ENCODE data around the gene DRICH1.
"Not testable (repeated sequence)": the region's sequence is repeated elsewhere in the genome, so short reads cannot be mapped to it uniquely, and the experiment has no call there.

The DRICH1 gene

DNA sequence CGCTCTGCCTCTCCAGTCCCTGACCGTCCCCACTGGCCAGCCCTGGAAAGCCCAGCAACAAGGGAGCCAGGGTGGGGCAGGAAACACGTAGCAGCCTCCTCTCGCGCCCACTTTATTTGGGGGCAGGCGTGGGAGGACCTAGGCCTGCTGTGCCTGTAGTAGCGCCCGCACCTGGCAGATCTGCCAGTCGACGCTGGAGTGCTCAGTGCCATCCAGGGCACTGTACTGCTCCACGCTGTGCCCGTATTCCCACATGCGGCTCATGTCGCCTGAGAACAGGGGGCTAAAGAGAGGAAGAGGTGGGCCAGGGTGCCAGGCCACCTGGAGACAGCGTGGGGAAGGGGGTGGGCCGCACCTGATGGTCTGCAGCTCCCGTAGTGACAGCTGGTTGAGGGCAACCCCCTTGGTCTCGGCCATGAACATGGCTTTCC is 17.0 kb upstream of the DRICH1 start:
- DNase-seq (ENCODE audit: low spot score) = no peak

DNA sequence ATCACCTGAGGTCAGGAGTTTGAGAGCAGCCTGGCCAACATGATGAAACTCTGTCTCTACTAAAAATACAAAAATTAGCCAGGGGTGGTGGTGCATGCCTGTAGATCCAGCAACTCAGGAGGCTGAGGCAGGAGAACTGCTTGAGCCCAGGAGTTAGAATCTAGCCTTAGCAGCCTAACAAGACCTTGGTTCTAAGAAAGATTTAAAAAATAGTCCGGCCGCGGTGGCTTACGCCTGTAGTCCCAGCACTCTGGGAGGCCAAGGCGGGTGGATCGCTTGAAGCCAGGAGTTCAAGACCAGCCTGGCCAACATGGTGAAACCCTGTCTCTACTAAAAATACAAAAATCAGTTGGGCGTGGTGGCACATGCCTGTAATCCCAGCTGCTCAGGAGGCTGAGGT is 14.4 kb upstream of the DRICH1 start:
- not testable (repeated sequence) for DNase-seq (ENCODE audit: low spot score)

DNA sequence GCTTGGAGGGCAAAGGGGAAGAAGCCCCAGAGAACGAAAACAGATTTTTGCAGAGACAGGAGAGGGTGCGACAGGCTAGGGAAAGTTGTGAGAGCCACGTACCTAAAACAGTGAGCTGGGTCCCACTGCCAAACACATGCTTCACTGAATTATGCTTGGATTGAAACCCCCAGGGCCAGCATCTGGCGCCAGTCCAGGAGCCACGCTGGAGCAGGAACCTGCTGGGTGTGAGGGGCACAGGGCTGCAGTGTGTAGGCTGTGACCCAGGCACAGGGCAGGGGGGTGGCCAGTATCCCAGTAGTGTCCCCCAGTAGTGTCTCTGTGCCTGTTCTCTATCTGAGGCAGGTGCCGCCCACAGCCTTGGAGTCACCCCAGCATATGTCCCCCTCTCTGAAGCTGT is 8.1 kb upstream of the DRICH1 start:
- DNase-seq (ENCODE audit: low spot score) = not testable (repeated sequence)

DNA sequence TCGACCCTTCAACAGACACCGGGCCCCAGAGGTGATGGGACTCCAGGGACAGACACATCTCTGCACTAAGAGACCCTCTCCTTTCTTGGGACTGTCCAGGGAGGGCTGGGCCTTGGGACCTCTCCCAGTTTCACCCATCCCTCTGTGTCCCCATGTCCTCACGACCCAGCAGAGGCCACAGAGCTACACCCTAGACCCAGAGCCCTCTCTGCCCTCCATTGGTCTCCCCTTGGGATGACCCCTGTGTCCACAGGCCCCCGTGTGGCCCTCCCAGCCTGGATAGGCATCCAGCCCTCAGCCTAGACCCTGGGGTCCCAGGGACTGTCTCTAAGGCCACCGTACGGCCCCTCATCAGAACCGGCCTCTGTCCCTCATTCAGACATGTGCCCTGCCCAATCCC is 7.5 kb upstream of the DRICH1 start:
- no peak for DNase-seq (ENCODE audit: low spot score)

DNA sequence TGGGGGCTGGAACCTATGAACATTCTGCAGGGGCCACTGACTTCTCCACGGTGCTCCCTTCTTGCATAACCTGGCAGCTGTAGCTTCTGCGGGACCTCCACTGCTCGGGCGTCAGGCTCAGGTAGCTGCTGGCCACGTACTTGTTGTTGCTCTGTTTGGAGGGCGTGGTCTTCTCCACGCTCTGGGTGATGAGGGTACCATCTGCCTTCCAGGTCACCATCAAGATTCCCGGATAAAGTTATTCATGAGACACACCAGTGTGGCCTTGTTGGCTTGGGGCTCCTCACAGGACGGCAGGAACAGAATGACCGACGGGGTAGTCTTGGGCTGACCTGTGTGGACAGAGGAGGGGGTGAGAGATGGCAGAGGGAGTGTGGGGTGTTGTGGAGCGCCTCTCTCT is 6.5 kb upstream of the DRICH1 start:
- DNase-seq (ENCODE audit: low spot score) = no peak

DNA sequence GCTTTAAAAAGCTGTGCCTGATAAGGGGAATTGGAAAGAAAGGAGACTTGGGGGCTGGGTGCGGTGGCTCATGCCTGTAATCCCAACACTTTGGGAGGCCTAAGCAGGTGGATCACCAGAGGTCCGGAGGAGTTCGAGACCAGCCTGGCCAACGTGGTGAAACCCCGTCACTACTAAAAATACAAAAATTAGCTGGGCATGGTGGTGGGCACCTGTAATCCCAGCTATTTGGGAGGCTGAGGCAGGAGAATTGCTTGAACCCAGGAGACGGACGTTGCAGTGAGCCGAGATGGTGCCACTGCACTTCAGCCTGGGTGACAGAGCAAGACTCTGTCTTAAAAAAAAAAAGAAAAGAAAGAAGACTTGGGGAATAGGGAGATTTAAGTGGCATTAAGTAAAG is 3.2 kb upstream of the DRICH1 start:
- DNase-seq (ENCODE audit: low spot score) = not testable (repeated sequence)

DNA sequence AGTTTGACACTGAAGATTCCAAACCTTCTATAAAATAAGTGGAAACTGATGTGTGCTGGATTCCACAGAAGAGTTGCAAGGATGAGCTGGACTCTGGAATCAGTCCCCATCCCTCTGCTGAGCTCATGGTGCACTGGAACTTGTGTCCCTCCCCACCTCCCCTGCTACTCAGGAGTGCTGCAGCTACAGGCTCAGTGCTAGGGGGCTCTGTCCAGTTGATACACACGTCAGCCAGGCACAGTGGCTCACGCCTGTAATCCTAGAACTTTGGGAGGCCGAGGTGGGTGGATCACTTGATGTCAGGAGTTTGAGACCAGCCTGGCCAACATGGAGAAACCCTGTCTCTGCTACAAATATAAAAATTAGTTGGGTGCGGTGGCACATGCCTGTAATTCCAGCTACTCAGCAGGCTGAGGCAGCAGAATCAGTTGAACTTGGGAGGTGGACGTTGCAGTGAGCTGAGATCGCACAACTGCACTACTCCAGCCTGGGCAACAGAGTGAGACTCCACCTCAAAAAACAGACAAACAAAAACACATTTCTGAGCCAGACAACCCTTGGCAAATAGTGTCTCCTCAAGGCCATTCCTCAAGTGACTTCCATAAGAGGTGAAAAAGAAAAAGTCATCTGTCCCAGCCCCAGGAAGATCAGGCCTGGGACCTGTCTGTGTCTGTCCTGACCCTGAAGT is 3.9 kb downstream of the DRICH1 start:
- DNase-seq (ENCODE audit: low spot score) = not testable (repeated sequence)

DNA sequence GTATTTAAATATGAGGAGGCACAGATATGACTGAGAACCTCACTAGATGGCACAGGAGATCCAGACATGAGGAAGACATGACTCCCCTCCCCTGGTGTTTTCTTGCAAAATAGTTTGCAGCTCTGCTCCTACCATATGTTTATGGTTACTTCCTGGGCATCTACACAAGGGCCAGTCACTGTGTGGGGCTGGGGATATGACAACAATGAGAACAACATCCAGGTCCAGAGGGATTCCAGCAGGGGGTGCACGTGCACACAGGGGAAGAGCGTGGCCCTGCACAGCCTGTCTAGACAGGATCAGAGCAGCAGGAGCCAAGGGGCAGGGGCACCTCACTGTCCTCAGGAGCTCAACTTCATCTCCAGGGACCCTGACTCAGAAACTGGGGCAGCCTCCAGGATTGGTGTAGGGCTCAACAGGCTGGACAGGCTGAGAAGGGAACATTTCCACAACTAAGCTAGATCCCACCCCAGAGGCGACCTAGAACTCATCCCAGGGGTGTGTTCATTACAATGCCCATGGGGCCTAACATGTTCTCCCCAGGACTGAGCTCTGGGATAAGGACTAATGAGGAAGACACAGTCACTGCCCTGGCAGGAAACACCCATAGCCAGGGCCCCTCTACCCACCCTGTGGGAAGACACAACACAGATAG is 4.6 kb downstream of the DRICH1 start:
- peak; percentile 39 for DNase-seq (ENCODE audit: low spot score)

DNA sequence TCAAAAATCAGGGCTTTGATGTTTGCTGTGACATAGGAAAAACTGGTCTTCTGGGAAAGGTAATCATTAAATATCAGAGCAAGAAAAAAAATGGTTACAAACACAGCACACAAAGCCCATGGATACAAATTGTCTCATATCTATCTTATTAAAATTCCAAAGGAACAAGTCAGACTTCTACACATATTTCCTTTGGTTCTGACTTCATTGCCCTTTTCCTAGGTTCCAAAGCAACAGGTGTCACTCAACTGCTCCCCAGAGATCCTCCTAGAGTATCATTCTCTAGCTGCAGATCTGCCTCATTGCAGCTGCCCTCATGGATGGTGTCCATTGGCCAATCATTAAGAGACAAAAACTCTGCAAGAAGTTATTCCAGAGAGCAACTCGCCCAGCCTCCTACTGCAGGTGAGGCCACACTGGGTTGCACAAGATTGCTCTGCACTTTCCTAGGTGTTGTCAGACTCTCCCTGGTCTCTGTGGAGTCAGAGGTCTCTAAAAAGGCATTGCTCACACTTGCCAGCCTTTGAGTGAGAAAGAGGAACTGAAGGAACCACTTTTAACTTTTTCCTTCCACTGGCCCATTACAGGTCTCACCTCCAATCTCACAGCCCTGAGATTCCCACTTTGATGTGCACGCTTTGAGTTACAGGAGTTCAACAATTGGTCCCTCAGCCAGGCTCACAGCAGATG is 5.7 kb downstream of the DRICH1 start:
- DNase-seq (ENCODE audit: low spot score) = no peak

DNA sequence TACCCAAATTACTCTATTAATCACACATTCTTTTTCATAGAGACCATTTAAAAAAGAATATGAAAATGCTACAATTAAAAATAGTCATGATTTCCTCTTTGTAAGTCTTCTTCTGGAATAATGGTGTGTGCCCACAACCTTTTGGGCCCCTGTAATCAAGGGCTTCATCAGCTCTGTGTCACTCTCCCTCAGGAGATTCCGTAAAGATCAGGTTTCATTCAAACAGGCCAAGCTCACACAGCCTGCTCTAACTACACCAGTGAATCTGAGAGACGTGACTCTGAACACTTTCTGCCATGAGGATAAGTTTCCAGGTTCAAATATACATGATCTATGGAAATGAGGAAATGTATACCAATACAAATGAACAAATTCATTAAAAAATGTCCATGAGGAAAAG is 9.5 kb downstream of the DRICH1 start:
- no peak for DNase-seq (ENCODE audit: low spot score)

DNA sequence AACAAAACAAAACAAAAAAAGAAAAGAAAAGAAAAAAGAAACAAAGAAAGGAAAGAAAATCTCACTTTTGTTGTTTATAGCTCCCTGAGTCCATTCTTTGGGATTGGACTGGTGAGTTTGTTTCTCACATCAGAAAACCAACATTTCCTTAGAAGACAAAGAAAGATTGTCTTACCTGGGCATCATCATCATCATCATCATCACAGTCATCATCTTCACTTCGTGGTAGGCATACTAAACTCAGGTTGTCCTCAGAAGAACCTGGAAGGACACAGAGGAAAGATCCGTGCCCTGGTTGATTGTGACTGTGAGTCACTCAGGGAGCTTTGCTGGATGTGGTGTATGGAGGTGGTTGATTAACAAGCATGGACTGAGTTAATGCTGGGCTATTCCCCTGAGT is 10.2 kb downstream of the DRICH1 start:
- DNase-seq (ENCODE audit: low spot score) = not testable (repeated sequence)

DNA sequence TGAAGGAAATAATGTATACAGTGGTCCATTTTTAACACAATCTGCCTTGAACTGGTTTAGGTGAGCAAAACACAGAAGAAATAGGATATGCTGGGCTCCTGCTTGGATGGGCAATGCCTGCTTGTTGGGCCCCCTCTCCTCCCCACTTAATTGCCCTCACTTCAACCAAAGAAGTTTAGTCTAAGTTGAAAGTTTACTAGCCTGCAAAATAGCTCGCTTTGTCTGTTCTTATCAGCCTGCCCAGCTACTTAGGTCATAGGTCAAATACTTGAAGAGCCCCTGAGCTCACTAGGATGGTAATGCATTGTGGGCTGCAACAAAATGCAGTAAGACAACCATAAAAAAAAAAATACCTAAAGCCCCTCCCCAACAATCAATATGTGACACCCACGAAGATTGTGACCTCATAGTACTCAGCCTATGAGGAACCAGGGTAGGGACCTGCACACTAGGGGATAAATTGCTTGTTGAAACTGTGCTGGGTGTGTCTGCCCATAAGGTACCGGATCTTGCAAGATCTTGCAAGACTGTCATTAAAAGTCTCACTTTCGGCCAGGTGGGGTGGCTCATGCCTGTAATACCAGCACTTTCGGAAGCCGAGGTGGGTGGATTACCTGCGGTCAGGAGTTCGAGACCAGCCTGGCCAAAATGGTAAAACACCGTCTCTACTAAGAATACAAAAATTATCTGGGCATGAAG is 10.9 kb downstream of the DRICH1 start:
- no peak for DNase-seq (ENCODE audit: low spot score)

DNA sequence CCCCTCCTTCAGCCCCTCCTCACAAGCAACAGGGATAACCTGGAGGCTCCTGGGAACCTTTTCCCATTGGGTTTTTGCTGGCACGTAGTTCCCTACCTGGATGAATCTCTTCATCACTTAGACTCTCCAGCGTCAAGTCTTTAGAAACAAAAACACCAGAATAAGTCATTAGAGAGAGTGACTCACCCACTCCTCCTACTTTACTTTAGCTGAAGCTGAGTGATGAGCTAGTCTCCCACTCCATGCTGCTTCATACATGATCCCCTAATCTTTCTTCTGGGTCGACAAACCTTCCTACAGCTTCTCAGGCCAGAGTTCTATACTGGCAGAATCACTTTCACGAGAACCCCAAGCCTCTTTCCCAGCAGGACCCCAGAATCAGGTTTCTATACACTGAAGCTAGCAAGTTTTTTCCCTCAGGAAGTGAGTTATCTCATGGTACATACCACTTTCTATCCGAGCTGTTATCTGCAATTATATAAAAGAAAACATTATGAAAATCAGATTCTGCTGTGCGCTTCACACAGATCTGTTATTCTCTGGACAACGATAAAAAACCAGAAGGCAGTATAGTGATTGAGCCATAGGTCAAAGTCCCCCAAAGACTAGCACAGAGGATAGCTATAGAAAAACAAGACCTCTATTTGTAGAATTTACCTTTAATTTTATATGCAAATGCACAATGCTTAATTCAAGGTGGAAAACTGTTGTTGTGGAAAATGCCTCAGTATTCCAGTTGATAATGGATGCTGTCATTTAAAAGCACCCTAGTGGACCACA is 18.7 kb downstream of the DRICH1 start:
- no peak for DNase-seq (ENCODE audit: low spot score)

DNA sequence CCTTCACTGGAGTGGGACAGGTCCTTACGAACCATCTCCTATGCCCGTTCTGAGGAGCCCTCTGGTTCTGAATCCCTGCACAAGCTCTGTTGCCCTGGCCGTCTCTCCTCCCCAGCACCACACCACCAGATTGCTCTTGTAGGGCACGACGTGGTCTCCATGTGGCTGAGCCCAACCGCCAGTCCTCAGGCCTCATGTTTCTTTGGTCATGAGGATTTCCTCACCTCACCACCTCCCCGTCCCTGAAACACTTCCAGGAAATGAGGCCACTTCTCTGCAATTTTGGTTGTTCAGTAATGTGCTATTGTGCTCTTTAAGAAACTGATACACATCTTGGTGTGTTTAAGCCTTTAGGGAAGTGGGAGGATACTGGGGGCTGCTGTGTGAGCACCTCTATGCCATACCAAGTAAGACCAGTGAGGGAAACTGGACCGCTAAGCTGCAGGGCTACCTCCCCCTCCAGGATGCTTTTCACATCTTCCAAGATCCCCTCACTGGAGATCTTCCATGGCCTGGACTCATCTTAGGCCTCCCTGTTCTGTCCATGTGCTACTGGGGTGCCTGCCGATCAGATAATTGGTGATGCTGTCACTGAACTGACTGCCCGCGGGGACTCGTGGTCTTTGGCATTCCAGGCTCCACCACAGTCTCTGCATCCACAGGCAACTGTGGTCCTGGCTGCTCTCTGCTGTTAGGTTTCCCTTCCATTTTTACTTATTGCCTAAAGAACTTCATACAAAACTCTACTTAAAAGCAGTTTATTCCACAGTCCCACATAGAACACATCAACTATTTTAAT is 21.9 kb downstream of the DRICH1 start:
- DNase-seq (ENCODE audit: low spot score) = no peak

DNA sequence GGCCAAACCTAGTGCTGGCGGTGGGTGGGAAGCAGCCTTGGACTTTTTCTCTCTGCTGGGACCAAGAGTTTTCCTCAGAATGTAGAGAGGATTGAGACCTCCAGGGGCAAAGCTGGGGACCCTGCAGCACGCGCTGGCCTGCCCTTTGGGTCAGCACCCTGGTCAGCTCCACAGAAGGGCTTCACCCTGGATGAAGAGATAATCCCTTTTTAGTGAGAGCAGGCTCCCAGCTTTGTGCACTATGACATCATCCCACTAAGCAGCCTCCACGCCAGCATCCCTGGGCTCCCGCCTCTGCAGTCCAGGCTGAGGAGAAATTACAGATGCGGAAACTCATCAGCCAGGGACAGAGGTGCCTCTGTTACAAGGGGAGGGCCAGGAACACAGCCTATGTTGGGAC is 23.5 kb downstream of the DRICH1 start:
- DNase-seq (ENCODE audit: low spot score) = no peak

DNA sequence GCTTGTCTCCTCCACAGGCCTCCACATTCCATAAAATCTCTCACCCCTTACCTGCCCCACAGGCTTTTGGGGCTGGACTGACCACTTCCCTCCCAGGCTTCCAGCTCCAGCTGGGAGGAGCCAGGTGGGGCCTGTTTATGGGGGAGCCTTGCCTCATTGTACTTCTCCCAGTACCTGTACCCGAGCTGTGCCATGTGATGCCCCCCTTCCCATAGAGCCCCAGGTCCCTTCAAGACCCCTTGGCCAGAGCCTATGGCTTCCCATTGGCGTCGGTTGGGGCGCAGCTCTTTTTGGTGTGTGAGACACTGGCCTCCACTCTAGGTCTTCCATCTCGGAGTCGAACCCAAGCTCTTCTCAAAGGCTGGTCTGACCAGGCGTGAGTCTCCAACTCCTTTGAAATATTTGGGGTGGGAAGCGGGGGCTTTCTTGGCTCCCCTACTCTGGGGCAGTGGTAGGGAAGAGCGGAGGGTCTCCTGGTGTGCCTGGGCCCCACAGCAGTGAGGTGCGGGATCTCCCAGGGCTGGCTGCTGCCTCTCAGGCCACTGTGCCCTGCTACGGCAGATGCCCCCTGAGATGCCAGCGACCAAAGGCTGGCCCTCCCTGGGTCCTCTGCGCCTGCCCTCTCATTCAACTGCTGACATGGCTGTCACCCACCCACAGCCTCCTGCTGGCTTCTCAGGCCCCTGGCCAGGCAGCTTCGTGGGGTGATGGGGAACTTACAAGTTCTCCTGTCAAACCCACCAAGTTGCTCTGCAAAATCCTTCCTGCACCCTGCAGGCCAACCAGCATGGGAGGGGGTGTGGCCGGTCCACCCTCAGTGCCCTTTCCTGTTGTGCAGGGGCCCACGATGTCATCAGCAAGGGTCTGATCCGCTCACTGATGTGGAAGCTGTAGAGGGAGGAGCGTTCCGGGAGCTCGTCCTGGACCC is 25.7 kb downstream of the DRICH1 start:
- DNase-seq (ENCODE audit: low spot score) = no peak

DNA sequence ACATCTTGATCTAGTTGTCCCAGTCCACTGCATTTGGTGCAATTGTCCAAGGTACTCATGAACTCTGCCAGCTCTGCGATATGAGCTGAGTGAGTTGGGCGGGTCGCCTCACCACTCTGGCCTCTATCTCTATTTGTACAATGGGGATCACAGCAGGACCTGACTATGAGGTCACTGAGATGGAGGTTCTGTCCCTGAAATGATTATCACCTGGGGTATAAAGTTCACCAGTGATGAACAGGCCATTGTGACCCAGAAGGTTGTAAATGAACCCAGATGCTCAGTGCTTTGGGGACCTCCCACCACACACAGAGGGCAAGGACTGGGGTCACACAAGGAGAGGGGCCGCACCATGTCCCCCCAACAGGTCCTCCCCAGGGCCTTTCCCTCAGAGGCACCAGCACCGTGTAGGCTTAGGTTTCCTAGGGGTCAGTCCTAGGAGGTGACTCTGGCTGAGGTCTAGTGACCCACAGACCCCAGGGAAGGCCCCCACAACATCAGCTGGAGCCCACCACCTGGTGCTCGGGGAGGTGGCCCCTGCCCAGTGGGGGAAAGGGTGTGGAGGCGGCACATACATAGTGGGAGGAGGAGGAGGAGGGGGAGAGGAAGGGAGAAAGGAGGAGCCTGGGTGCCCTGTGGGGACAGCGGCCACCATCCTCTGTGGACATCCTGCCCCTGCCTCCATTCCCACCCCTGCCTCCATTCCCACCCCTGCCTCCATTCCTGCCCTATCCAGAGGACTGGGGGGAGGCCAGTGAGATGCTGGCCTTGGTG is 27.0 kb downstream of the DRICH1 start:
- DNase-seq (ENCODE audit: low spot score) = no peak

DNA sequence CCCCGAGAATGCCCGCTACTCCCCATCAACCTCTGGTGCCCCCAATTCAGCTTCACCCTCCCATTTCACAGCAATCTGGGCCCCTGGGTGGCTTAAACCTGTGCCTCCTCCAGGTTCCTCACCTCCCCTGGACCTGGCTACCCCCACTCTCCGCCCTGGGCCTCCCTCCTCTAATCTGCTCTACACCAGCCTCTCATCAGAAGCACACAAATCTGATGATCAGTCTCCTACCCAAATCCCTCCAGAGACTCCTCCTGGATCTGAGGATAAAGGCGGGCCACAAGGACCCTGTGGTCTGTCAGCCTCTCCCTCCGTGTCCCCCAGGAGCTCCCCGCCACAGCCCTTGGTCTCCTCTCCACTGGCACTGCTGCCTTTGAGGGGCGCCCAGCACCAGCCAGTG is 28.9 kb downstream of the DRICH1 start:
- DNase-seq (ENCODE audit: low spot score) = no peak
